C4-2B (cell line): Measurements from ENCODE around the gene LAMA5.

Experiments
- H3K27ac ChIP-seq: fragments of 450-650 bp; 2 replicates; pipeline ENCODE4 v1.5.1; 2017
- CTCF ChIP-seq: fragments of 450-650 bp; conservative IDR thresholded peaks from 2 replicates; pipeline ENCODE4 v1.5.1; 2017; ENCODE audit warnings: mild to moderate bottlenecking
- ZFX ChIP-seq: fragments of 450-650 bp; IDR thresholded peaks from 2 replicates; pipeline ENCODE4 v1.6.1; 2017

The LAMA5 gene

GRCh38 chr20:62348604-62349003, 18.5 kb downstream of the LAMA5 start:
- no peak for TF ChIP-seq CTCF
- TF ChIP-seq ZFX = no peak
- no peak overlapping the region for H3K27ac ChIP-seq

- TF ChIP-seq ZFX = no peak
- TF ChIP-seq CTCF = no peak
- no peak overlapping the region for H3K27ac ChIP-seq
Observed at GRCh38 chr20:62347445-62347844, 19.7 kb downstream of the LAMA5 start.

- H3K27ac ChIP-seq = no peak overlapping the region
- TF ChIP-seq CTCF (no peak), ZFX (no peak)
Observed at GRCh38 chr20:62347151-62347404, 20.0 kb downstream of the LAMA5 start.

GRCh38 chr20:62346398-62347150, 20.5 kb downstream of the LAMA5 start:
- TF ChIP-seq CTCF (no peak), ZFX (no peak)
- H3K27ac ChIP-seq = no peak overlapping the region

GRCh38 chr20:62345681-62346370, 21.3 kb downstream of the LAMA5 start:
- no peak overlapping the region for H3K27ac ChIP-seq
- TF ChIP-seq CTCF = no peak
- TF ChIP-seq ZFX = no peak

- H3K27ac ChIP-seq = no peak overlapping the region
Observed at GRCh38 chr20:62344782-62345181, 22.3 kb downstream of the LAMA5 start.

GRCh38 chr20:62344092-62344491, 23.0 kb downstream of the LAMA5 start:
- TF ChIP-seq ZFX = no peak
- H3K27ac ChIP-seq = no peak overlapping the region

More at GRCh38 chr20:62344782-62345181, 22.3 kb downstream of the LAMA5 start:
- TF ChIP-seq CTCF (no peak), ZFX (no peak)

GRCh38 chr20:62342910-62343309, 24.2 kb downstream of the LAMA5 start:
- no peak overlapping the region for H3K27ac ChIP-seq
- no peak for TF ChIP-seq ZFX
- no peak for TF ChIP-seq CTCF
